ENCODE data around the gene NFATC1. TPM values are rescaled to one million over a fixed set of nuclear protein-coding genes. Genes with fewer than 3 reads are reported as not detected.

NFATC1 gene
- polyA plus RNA-seq, 2 of the 4 experiments (the other 2 are of a cell fraction), result 0.52 to 1.7 TPM

- ChIA-PET CTCF (no interaction called here), POLR2A (no interaction called here)
- WGBS (ENCODE audit: missing lambda C conversion rate), result 55% methylated on average over 20 of the region's 28 CpGs
- Histone ChIP-seq H3K4me1 (no peaks in the 10 kb centered on the region; the same call in 2 of the 3 replicates), H3K4me3 (no peak overlapping the region), H3K9me3 (no peaks in the 10 kb centered on the region; the same call in 2 of the 3 replicates), H3K27ac (no peak overlapping the region), H3K4me2 (no peak overlapping the region)
- TF ChIP-seq POLR2AphosphoS2 (conservative IDR thresholded peaks at IDR 0.05; ENCODE audit: low read length), result no peak
- TF ChIP-seq FOSB (CRISPR knock-in tag; IDR thresholded peaks at IDR 0.05), result no peak
- TF ChIP-seq RNF2 (IDR thresholded peaks at IDR 0.05; ENCODE audit: borderline replicate concordance, low read depth), result no peak
- no peak for TF ChIP-seq HOXB5 (CRISPR knock-in tag; IDR thresholded peaks at IDR 0.05)
- no peak for TF ChIP-seq ELK1 (IDR thresholded peaks at IDR 0.05; ENCODE audit: low read depth, low read length)
- no peak for ATAC-seq
- DNase-seq (ENCODE audit: low read depth in 1 of 2, low spot score in 1 of 2), result no peak
- FAIRE-seq, result no peak
These were observed 171.9 kb downstream of the NFATC1 start for GRCh38 chr18:79567481-79568147.

- DNase-seq (ENCODE audit: low read depth in 1 of 2, low spot score in 1 of 2), result no peak
- WGBS (ENCODE audit: missing lambda C conversion rate), result 32% methylated on average over 13 of the region's 13 CpGs
- no peaks in the 10 kb centered on the region; the same call in 2 of the 3 replicates for H3K4me1 ChIP-seq
- H3K27ac ChIP-seq, result no peak overlapping the region
- no peak for TF ChIP-seq HOXB13 (CRISPR knock-in tag; IDR thresholded peaks at IDR 0.05; ENCODE audit: low read depth)
- no peak for TF ChIP-seq EHMT2 (IDR thresholded peaks at IDR 0.05; ENCODE audit: low read depth)
- no peak for TF ChIP-seq E2F6 (IDR thresholded peaks at IDR 0.05; ENCODE audit: borderline replicate concordance, low read depth)
- no peak for TF ChIP-seq GATA3 (IDR thresholded peaks at IDR 0.05; ENCODE audit: borderline replicate concordance)
- no peak for TF ChIP-seq HMGXB4 (CRISPR knock-in tag; IDR thresholded peaks at IDR 0.05; ENCODE audit: borderline replicate concordance)
- TF ChIP-seq CBX2 (IDR thresholded peaks at IDR 0.05; ENCODE audit: borderline replicate concordance, low read depth), result no peak
- no peak for TF ChIP-seq JUN (IDR thresholded peaks at IDR 0.05)
- no peak for TF ChIP-seq CBX8 (IDR thresholded peaks at IDR 0.05)
- CTCF ChIA-PET, result no interaction called here
- no peak for FAIRE-seq
- H3K9me3 ChIP-seq, result peaks cover 9% of the 10 kb centered on the region; the same call in 2 of the 3 replicates
- POLR2A ChIA-PET, result no interaction called here
- H3K4me3 ChIP-seq, result no peak overlapping the region
- H3K4me2 ChIP-seq, result no peak overlapping the region
- ATAC-seq, result no peak
These were observed 172.9 kb downstream of the NFATC1 start for GRCh38 chr18:79568543-79569205.

GRCh38 chr18:79569720-79570119 lies 174.0 kb downstream of the NFATC1 start:
- FAIRE-seq, result no peak
- Histone ChIP-seq H3K9me3 (peaks cover 9% of the 10 kb centered on the region; the same call in 2 of the 3 replicates), H3K4me3 (no peak overlapping the region), H3K4me1 (no peaks in the 10 kb centered on the region; the same call in 2 of the 3 replicates), H3K4me2 (no peak overlapping the region), H3K27ac (no peak overlapping the region)
- no peak for DNase-seq (ENCODE audit: low read depth in 1 of 2, low spot score in 1 of 2)
- POLR2A ChIA-PET, result no interaction called here
- TF ChIP-seq ZC3H11A (IDR thresholded peaks at IDR 0.05) (no peak), EHMT2 (IDR thresholded peaks at IDR 0.05; ENCODE audit: low read depth) (no peak), E2F6 (IDR thresholded peaks at IDR 0.05; ENCODE audit: borderline replicate concordance, low read depth) (no peak), NPAS2 (CRISPR knock-in tag; IDR thresholded peaks at IDR 0.05; ENCODE audit: borderline replicate concordance) (no peak), HOXB13 (CRISPR knock-in tag; IDR thresholded peaks at IDR 0.05; ENCODE audit: low read depth) (no peak), FOSB (CRISPR knock-in tag; IDR thresholded peaks at IDR 0.05) (no peak), SMC3 (IDR thresholded peaks at IDR 0.05) (no peak), NR3C1 (IDR thresholded peaks at IDR 0.05) (no peak), CBX8 (IDR thresholded peaks at IDR 0.05) (no peak), TFCP2L1 (CRISPR knock-in tag; IDR thresholded peaks at IDR 0.05) (no peak), ZSCAN20 (CRISPR knock-in tag; IDR thresholded peaks at IDR 0.05) (no peak), KDM5A (IDR thresholded peaks at IDR 0.05) (no peak), POLR2AphosphoS2 (conservative IDR thresholded peaks at IDR 0.05; ENCODE audit: low read length) (no peak), JUN (IDR thresholded peaks at IDR 0.05) (no peak), PBX3 (IDR thresholded peaks at IDR 0.05) (no peak), EHF (CRISPR knock-in tag; IDR thresholded peaks at IDR 0.05) (no peak), POLR2A (IDR thresholded peaks at IDR 0.05; ENCODE audit: low read length) (no peak), MAX (IDR thresholded peaks at IDR 0.05) (no peak), TP53 (CRISPR knock-in tag; IDR thresholded peaks at IDR 0.05) (no peak)
- CTCF ChIA-PET, result no interaction called here
- ATAC-seq, result peak in 1 of 2 experiments; percentile 39; a peak in 1 of 6 replicates
- 43% methylated on average over 18 of the region's 18 CpGs for WGBS (ENCODE audit: missing lambda C conversion rate)
